Fibroblast of the aortic adventitia (primary cell): ENCODE data around the gene SPEM3. TPM values are rescaled to one million over a fixed set of nuclear protein-coding genes. Genes with fewer than 3 reads are reported as not detected.
A peak's percentile ranks its signal among the peaks of the same experiment; 100 is the strongest.

Experiments
- DNase-seq: peaks from one replicate; pipeline ENCODE4 v3.0.0-alpha.2; 2010; ENCODE audit warnings: low read depth
- H3K4me3 ChIP-seq: 2 replicates; pipeline ENCODE4 v1.5.1; 2011; ENCODE audit warnings: low read depth, mild to moderate bottlenecking, control low read depth, low read length, moderate library complexity
- CTCF ChIP-seq: IDR thresholded peaks from 2 replicates; pipeline ENCODE4 v1.5.1; 2011; ENCODE audit warnings: mild to moderate bottlenecking, low read length, control low read depth, inconsistent platforms; ENCODE audit not compliant: insufficient read depth
- total RNA-seq: library from RNA; depleted of rRNA; stranded (reverse); fragments of >200 nt; gene quantifications from 2 replicates; pipeline ENCODE4 v1.2.3, GENCODE V29; 2012; ENCODE audit warnings: low replicate concordance

Gene SPEM3
- total RNA-seq, 1 donor, result not detected

- no peak overlapping the region for H3K4me3 ChIP-seq
- DNase-seq, result peak; percentile 30
- TF ChIP-seq CTCF, result no peak
These were observed 15.2 kb upstream of the SPEM3 start for GRCh38 chr17:7413346-7413985.

- H3K4me3 ChIP-seq, result no peak overlapping the region
- no peak for TF ChIP-seq CTCF
- DNase-seq, result no peak
These were observed 13.8 kb upstream of the SPEM3 start for GRCh38 chr17:7414837-7415236.

GRCh38 chr17:7415784-7416183 is 12.9 kb upstream of the SPEM3 start:
- no peak for DNase-seq
- H3K4me3 ChIP-seq, result no peak overlapping the region
- TF ChIP-seq CTCF, result no peak

GRCh38 chr17:7416323-7416722 is 12.3 kb upstream of the SPEM3 start:
- no peak for DNase-seq
- H3K4me3 ChIP-seq, result no peak overlapping the region
- no peak for TF ChIP-seq CTCF

- no peak for TF ChIP-seq CTCF
- DNase-seq, result no peak
- H3K4me3 ChIP-seq, result no peak overlapping the region
These were observed 11.5 kb upstream of the SPEM3 start for GRCh38 chr17:7417056-7417655.

- no peak overlapping the region for H3K4me3 ChIP-seq
- no peak for TF ChIP-seq CTCF
- DNase-seq, result no peak
These were observed 10.0 kb upstream of the SPEM3 start for GRCh38 chr17:7418472-7419152.
